ENCODE data around the gene CXCR1. TPM values are rescaled to one million over a fixed set of nuclear protein-coding genes. Genes with fewer than 3 reads are reported as not detected.
"Not testable (repeated sequence)": the region's sequence is repeated elsewhere in the genome, so short reads cannot be mapped to it uniquely, and the experiment has no call there.

Gene CXCR1
- total and polyA plus RNA-seq, 5 experiments from 2014 or later, result 0.39 TPM; not detected in 4

GRCh38 chr2:218186355-218186766 is 19.6 kb upstream of the CXCR1 start:
- no peak overlapping the region for H3K4me3 Mint-ChIP-seq
- no peaks in the 10 kb centered on the region for H3K36me3 Mint-ChIP-seq
- peaks cover 0 to 3% (median 0%) of the 10 kb centered on the region in 5 donors for H3K27me3 Mint-ChIP-seq
- no peaks in the 10 kb centered on the region for H3K9me3 Mint-ChIP-seq
- H3K27ac Mint-ChIP-seq, result peak overlapping the region in 5 of 10 donors; percentile 9 to 49 (median 47)
- POLR2A ChIA-PET, result interaction anchor here (0.9 kb wide), 1 partner anchor 82 kb away, joined by 7 read pairs; no protein-coding TSS in a partner anchor
- peaks cover 5 to 14% (median 10%) of the 10 kb centered on the region in 4 donors for H3K4me1 Mint-ChIP-seq
- peak; percentile 97 to 99 for ATAC-seq
- DNase-seq, result peak; percentile 49 to 82 (median 68)

GRCh38 chr2:218184331-218184730 is 17.6 kb upstream of the CXCR1 start:
- no peaks in the 10 kb centered on the region for H3K9me3 Mint-ChIP-seq

GRCh38 chr2:218180467-218181114 is 13.8 kb upstream of the CXCR1 start:
- Mint-ChIP-seq H3K36me3 (no peaks in the 10 kb centered on the region), H3K27ac (peak overlapping the region in 1 of 10 donors; percentile 63), H3K4me3 (no peak overlapping the region), H3K9me3 (no peaks in the 10 kb centered on the region), H3K4me1 (peaks cover 0 to 5% (median under 1%) of the 10 kb centered on the region in 4 donors), H3K27me3 (peaks cover 0 to 3% (median 2%) of the 10 kb centered on the region in 5 donors)
- POLR2A ChIA-PET, result no interaction called here
- DNase-seq, result no peak
- ATAC-seq, result no peak

More at GRCh38 chr2:218184331-218184730, 17.6 kb upstream of the CXCR1 start:
- no peak for DNase-seq
- ATAC-seq, result no peak
- H3K4me1 Mint-ChIP-seq, result peaks cover 5 to 14% (median 10%) of the 10 kb centered on the region in 4 donors
- POLR2A ChIA-PET, result no interaction called here
- no peak overlapping the region for H3K27ac Mint-ChIP-seq
- no peaks in the 10 kb centered on the region for H3K36me3 Mint-ChIP-seq
- no peak overlapping the region for H3K4me3 Mint-ChIP-seq
- peaks cover 0 to 3% (median 2%) of the 10 kb centered on the region in 5 donors for H3K27me3 Mint-ChIP-seq

- Mint-ChIP-seq H3K36me3 (no peaks in the 10 kb centered on the region), H3K27me3 (peaks cover 0 to 3% (median 2%) of the 10 kb centered on the region in 5 donors), H3K9me3 (no peaks in the 10 kb centered on the region), H3K27ac (no peak overlapping the region), H3K4me1 (no peaks in the 10 kb centered on the region), H3K4me3 (no peak overlapping the region)
- POLR2A ChIA-PET, result no interaction called here
- DNase-seq (no peak), ATAC-seq (no peak)
These were observed 13.0 kb upstream of the CXCR1 start for GRCh38 chr2:218179782-218180181.

- POLR2A ChIA-PET, result no interaction called here
- peaks cover 0 to 6% (median 0%) of the 10 kb centered on the region in 5 donors for H3K27me3 Mint-ChIP-seq
- H3K27ac Mint-ChIP-seq, result peak overlapping the region in 1 of 10 donors; percentile 3
- no peaks in the 10 kb centered on the region for H3K9me3 Mint-ChIP-seq
- no peaks in the 10 kb centered on the region for H3K36me3 Mint-ChIP-seq
- no peak for DNase-seq
- no peak for ATAC-seq
- H3K4me1 Mint-ChIP-seq, result peaks cover 5 to 16% (median 13%) of the 10 kb centered on the region in 4 donors
- no peak overlapping the region for H3K4me3 Mint-ChIP-seq
These were observed 6.1 kb upstream of the CXCR1 start for GRCh38 chr2:218172845-218173244.

- peaks cover 8 to 27% (median 24%) of the 10 kb centered on the region in 4 donors for H3K4me1 Mint-ChIP-seq
- H3K27ac Mint-ChIP-seq, DNase-seq, H3K27me3 Mint-ChIP-seq, H3K9me3 Mint-ChIP-seq, ATAC-seq, POLR2A ChIA-PET, H3K36me3 Mint-ChIP-seq, H3K4me3 Mint-ChIP-seq: not testable (repeated sequence)
These were observed 5.0 kb upstream of the CXCR1 start for GRCh38 chr2:218171744-218172143.

- Mint-ChIP-seq H3K36me3 (no peaks in the 10 kb centered on the region), H3K4me1 (peaks cover 11 to 34% (median 31%) of the 10 kb centered on the region in 4 donors), H3K27me3 (peaks cover 0 to 6% (median 0%) of the 10 kb centered on the region in 5 donors), H3K4me3 (no peak overlapping the region), H3K9me3 (no peaks in the 10 kb centered on the region), H3K27ac (no peak overlapping the region)
- POLR2A ChIA-PET, result no interaction called here
- no peak for DNase-seq
- no peak for ATAC-seq
These were observed 3.2 kb upstream of the CXCR1 start for GRCh38 chr2:218169757-218170546.

- ATAC-seq, result peak; percentile 79 to 84
These were observed 2.1 kb upstream of the CXCR1 start for GRCh38 chr2:218168635-218169462.

GRCh38 chr2:218168016-218168415 is 1.3 kb upstream of the CXCR1 start:
- Mint-ChIP-seq H3K9me3 (no peaks in the 10 kb centered on the region), H3K27me3 (peaks cover 0 to 5% (median 0%) of the 10 kb centered on the region in 5 donors), H3K4me1 (peaks cover 11 to 36% (median 31%) of the 10 kb centered on the region in 4 donors), H3K36me3 (no peaks in the 10 kb centered on the region), H3K4me3 (peak overlapping the region in 2 of 10 donors; percentile 14 to 71), H3K27ac (peak overlapping the region in 1 of 10 donors; percentile 81)
- DNase-seq (no peak), ATAC-seq (no peak)
- POLR2A ChIA-PET, result interaction anchor here (1.0 kb wide), 1 partner anchor 49 kb away, joined by 3 read pairs; the partner anchor contains the start of gene ARPC2

More at GRCh38 chr2:218168635-218169462, 2.1 kb upstream of the CXCR1 start:
- Mint-ChIP-seq H3K9me3 (no peaks in the 10 kb centered on the region), H3K4me1 (peaks cover 11 to 36% (median 31%) of the 10 kb centered on the region in 4 donors), H3K27me3 (peaks cover 0 to 6% (median 0%) of the 10 kb centered on the region in 5 donors), H3K27ac (peak overlapping the region in 6 of 10 donors; percentile 9 to 58 (median 22)), H3K36me3 (no peaks in the 10 kb centered on the region), H3K4me3 (peak overlapping the region in 1 of 10 donors; percentile 8)
- POLR2A ChIA-PET, result no interaction called here
- peak; percentile 49 to 86 (median 70) for DNase-seq

- ATAC-seq, result no peak
- no peaks in the 10 kb centered on the region for H3K9me3 Mint-ChIP-seq
- H3K36me3 Mint-ChIP-seq, result no peaks in the 10 kb centered on the region
- peaks cover 6 to 24% (median 16%) of the 10 kb centered on the region in 4 donors for H3K4me1 Mint-ChIP-seq
- POLR2A ChIA-PET, result interaction anchor here (0.6 kb wide), 1 partner anchor 478 kb away, joined by 3 read pairs; no protein-coding TSS in a partner anchor
- DNase-seq, result no peak
- H3K27me3 Mint-ChIP-seq, result peaks cover 0 to 7% (median 0%) of the 10 kb centered on the region in 5 donors
- no peak overlapping the region for H3K4me3 Mint-ChIP-seq
- H3K27ac Mint-ChIP-seq, result peak overlapping the region in 1 of 10 donors; percentile 28
These were observed 3.9 kb downstream of the CXCR1 start for GRCh38 chr2:218162814-218163213.

GRCh38 chr2:218161644-218162043 is 5.1 kb downstream of the CXCR1 start:
- POLR2A ChIA-PET, result no interaction called here
- H3K27me3 Mint-ChIP-seq, result peaks cover 0 to 7% (median 2%) of the 10 kb centered on the region in 5 donors
- DNase-seq (no peak), ATAC-seq (no peak)
- peaks cover 3 to 12% (median 4%) of the 10 kb centered on the region in 4 donors for H3K4me1 Mint-ChIP-seq
- peak overlapping the region in 1 of 10 donors; percentile 16 for H3K27ac Mint-ChIP-seq
- peaks cover 0 to 2% (median 0%) of the 10 kb centered on the region in 9 donors for H3K9me3 Mint-ChIP-seq
- peaks cover 0 to 2% (median 0%) of the 10 kb centered on the region in 3 donors for H3K36me3 Mint-ChIP-seq
- no peak overlapping the region for H3K4me3 Mint-ChIP-seq

GRCh38 chr2:218155953-218156479 is 10.7 kb downstream of the CXCR1 start:
- ATAC-seq (no peak), DNase-seq (no peak)
- Mint-ChIP-seq H3K4me1 (peaks cover 0 to 2% (median 0%) of the 10 kb centered on the region in 4 donors), H3K4me3 (no peak overlapping the region), H3K27me3 (peaks cover 0 to 9% (median 2%) of the 10 kb centered on the region in 5 donors), H3K36me3 (peaks cover 0 to 2% (median 0%) of the 10 kb centered on the region in 3 donors), H3K9me3 (peaks cover 0 to 2% (median 0%) of the 10 kb centered on the region in 9 donors), H3K27ac (peak overlapping the region in 1 of 10 donors; percentile 11)
- POLR2A ChIA-PET, result no interaction called here
